ENCODE measurements around the gene AKAP9.

GRCh38 chr7:92056286-92056685, 115.6 kb downstream of the AKAP9 start:
- no peak for TF ChIP-seq CTCF (IDR thresholded peaks at IDR 0.05; ENCODE audit: extremely low read depth in 1 of 2, insufficient read depth in 1 of 2, low read depth in 1 of 2, low read length in 2 of 2)
- TF ChIP-seq JUN (IDR thresholded peaks at IDR 0.05; ENCODE audit: borderline replicate concordance, insufficient read depth, insufficient read length, low read depth): no peak
- TF ChIP-seq EZH2 (IDR thresholded peaks at IDR 0.05; ENCODE audit: borderline replicate concordance, low read depth, low read length, severe bottlenecking): no peak
- TF ChIP-seq POLR2AphosphoS5 (IDR thresholded peaks at IDR 0.05; ENCODE audit: insufficient read depth, low read depth, low read length): no peak
- no peak for TF ChIP-seq MAX (IDR thresholded peaks at IDR 0.05; ENCODE audit: insufficient read depth, insufficient read length)
- no peak for TF ChIP-seq POLR2A (IDR thresholded peaks at IDR 0.05; ENCODE audit: low read depth, low read length)
- no peak for TF ChIP-seq FOS (IDR thresholded peaks at IDR 0.05; ENCODE audit: borderline replicate concordance, insufficient read depth, low read length)

Data from endothelial cell of umbilical vein (primary cell).